ENCODE measurements around the gene LTBP3.

GRCh38 chr11:65557280-65558001 is 718 bp downstream of the LTBP3 start:
- peak; percentile 48; the same call in 1 of the 2 replicates for TF ChIP-seq NR2C2 (CRISPR knock-in tag; IDR thresholded peaks at IDR 0.05; ENCODE audit: borderline replicate concordance)
- TF ChIP-seq CTCF (CRISPR knock-in tag; IDR thresholded peaks at IDR 0.05), result 0 out of 2 replicates have a peak, but pooled peaks have one; percentile 4
- TF ChIP-seq, protein P1, sequence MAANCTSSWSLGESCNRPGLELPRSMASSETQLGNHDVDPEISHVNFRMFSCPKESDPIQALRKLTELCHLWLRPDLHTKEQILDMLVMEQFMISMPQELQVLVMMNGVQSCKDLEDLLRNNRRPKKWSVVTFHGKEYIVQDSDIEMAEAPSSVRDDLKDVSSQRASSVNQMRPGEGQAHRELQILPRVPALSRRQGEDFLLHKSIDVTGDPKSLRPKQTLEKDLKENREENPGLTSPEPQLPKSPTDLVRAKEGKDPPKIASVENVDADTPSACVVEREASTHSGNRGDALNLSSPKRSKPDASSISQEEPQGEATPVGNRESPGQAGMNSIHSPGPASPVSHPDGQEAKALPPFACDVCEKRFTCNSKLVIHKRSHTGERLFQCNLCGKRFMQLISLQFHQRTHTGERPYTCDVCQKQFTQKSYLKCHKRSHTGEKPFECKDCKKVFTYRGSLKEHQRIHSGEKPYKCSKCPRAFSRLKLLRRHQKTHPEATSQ (CRISPR knock-in tag; IDR thresholded peaks at IDR 0.05; ENCODE audit: borderline replicate concordance), result no peak
- no peak for TF ChIP-seq ZFP36L2 (CRISPR knock-in tag; IDR thresholded peaks at IDR 0.05)
- no peak; the same call in 1 of the 2 replicates for TF ChIP-seq CSRNP1 (CRISPR knock-in tag; IDR thresholded peaks at IDR 0.05)
- TF ChIP-seq JUNB (CRISPR knock-in tag; IDR thresholded peaks at IDR 0.05; ENCODE audit: borderline replicate concordance), result no peak
